Stimulated activated CD8-positive, alpha-beta memory T cell treated with anti-CD3 and anti-CD28 coated beads, Interleukin-4, amount 100 ng/mL, for 4 hours (primary cell): Measurements from ENCODE around the gene NTMT1.

Source experiments
- DNase-seq, 2 donors: peaks; one replicate each; pipeline ENCODE4 v3.0.0-alpha.2; 2020; ENCODE audit warnings: low read depth in 2 of 2, low spot score in 1 of 2

Gene NTMT1

GRCh38 chr9:129613520-129614175, 12.3 kb upstream of the NTMT1 start:
- DNase-seq: no peak

GRCh38 chr9:129614932-129615331, 11.0 kb upstream of the NTMT1 start:
- DNase-seq: no peak

GRCh38 chr9:129615407-129616285, 10.3 kb upstream of the NTMT1 start:
- no peak for DNase-seq

GRCh38 chr9:129617167-129617566, 8.8 kb upstream of the NTMT1 start:
- no peak for DNase-seq

GRCh38 chr9:129619787-129620668, 5.9 kb upstream of the NTMT1 start:
- DNase-seq: no peak

- DNase-seq: no peak
Observed at GRCh38 chr9:129620669-129621295, 5.2 kb upstream of the NTMT1 start, which contains the start of gene C9orf50. TSS of gene C9orf50 (minus strand) at chr9:129621101. CDS start at chr9:129620574, 527 bp downstream.

GRCh38 chr9:129623331-129623730, 2.6 kb upstream of the NTMT1 start:
- DNase-seq: no peak

GRCh38 chr9:129624168-129624759, 1.7 kb upstream of the NTMT1 start:
- peak in 1 of 2 donors; percentile 58 for DNase-seq

- no peak for DNase-seq
Observed at GRCh38 chr9:129624947-129625346, 1.0 kb upstream of the NTMT1 start.

- no peak for DNase-seq
Observed at GRCh38 chr9:129626625-129627284, 792 bp downstream of the NTMT1 start.

GRCh38 chr9:129627556-129628440, 1.8 kb downstream of the NTMT1 start:
- DNase-seq: no peak

GRCh38 chr9:129628709-129629108, 2.7 kb downstream of the NTMT1 start:
- no peak for DNase-seq

- no peak for DNase-seq
Observed at GRCh38 chr9:129629251-129629820, 3.4 kb downstream of the NTMT1 start.

GRCh38 chr9:129630967-129631673, 5.2 kb downstream of the NTMT1 start:
- DNase-seq: no peak

GRCh38 chr9:129631674-129632129, 5.7 kb downstream of the NTMT1 start:
- DNase-seq: no peak

GRCh38 chr9:129632460-129632859, 6.5 kb downstream of the NTMT1 start:
- DNase-seq: no peak

- DNase-seq: no peak
Observed at GRCh38 chr9:129633207-129633606, 7.2 kb downstream of the NTMT1 start.

GRCh38 chr9:129633848-129634247, 7.9 kb downstream of the NTMT1 start:
- DNase-seq: no peak
